Left lobe of liver (tissue), 2 donors: ENCODE data around the gene ZNF609. TPM values are rescaled to one million over a fixed set of nuclear protein-coding genes. Genes with fewer than 3 reads are reported as not detected.
"Not testable (repeated sequence)": the region's sequence is repeated elsewhere in the genome, so short reads cannot be mapped to it uniquely, and the experiment has no call there.

Source experiments
- ATAC-seq: fragments of 200-7000 bp; cut with Tn5 transposase; one replicate; pipeline ENCODE4 v1.9.1; 2020; ENCODE audit warnings: mild to moderate bottlenecking, moderate library complexity
- DNase-seq: peaks from one replicate; pipeline ENCODE4 v3.0.0-alpha.2; 2020; ENCODE audit warnings: low spot score
- total RNA-seq: library from RNA; stranded (reverse); gene quantifications from one replicate; pipeline ENCODE4 v1.2.1, GENCODE V29; 2021
- donor health status: DM: no; HTN: no; CAD: no; lungs with moderate emphysema.
- donor health status: DM: no; HTN: yes; CAD: no.

The ZNF609 gene
- total RNA-seq, 1 donor from 2014 or later = 16.3 TPM

DNA sequence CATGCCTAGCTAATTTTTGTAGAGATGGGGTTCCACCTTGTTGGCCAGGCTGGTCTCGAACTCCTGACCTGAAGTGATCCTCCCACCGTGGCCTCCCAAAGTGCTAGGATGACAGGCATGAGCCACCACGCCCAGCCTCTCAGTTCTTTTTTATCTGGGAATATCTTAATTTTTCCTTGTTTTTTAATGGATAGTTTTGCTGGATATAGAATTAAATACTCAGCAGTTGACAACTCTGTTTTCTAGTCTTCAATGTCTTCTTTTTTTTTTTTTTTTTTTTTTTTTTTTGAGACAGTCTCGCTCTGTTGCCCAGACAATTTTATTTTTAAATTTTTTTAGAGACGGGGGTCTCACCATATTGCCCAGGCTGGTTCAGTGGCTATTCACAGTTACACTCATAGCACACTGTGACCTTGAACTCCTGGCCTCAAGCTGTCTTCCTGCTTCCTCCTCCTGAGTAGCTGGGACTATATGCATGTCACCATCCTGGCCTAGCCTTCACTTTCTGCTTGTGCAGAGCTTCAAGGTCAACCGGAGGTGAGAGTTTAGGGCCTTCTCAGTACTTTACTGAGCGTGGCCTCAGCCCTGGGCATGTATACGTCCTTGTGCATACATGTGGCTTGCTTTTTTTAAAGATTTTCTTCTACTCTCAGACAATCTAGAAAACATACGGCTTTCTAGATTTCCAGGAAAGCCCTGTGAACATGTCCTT, 120.5 kb downstream of the ZNF609 start:
- DNase-seq = no peak

DNA sequence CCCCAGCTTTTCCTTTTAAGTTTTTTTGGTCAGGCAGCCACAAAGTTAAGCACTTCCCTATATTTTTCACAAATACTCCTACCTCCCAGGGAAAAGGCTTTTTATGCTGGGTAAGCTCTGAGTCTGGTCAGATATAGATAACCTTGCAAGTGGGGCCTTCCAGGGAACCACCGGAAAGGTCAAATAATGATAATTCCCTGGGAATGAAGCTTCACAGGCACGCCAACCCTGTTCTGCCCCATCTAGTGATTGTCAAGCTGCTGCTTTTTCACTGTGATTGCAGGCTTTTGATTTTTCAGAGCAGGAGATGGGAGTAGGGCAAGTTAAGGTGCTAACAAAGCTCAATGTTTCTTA, 121.0 kb downstream of the ZNF609 start:
- ATAC-seq (peak; percentile 29), DNase-seq (no peak)

More for the DNA sequence above, 120.5 kb downstream of the ZNF609 start:
- ATAC-seq = no peak

DNA sequence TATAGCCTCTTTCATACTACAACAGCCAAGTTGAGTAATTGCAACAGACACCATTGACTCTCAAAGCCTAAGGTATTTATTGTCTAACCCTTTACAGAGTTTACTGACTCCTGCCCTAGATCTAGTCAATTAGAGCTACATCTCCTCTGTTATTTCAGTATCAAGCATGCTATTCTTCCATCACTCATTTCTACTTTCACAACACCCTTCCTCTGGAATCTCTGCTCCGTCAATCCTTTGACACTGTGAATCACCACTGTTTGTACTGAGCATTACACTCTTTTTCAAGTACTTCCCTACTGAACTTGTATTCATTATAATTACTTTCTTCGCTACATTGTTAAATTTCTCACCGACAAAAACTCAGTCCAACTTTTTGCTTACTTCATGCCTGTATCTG, 121.8 kb downstream of the ZNF609 start:
- DNase-seq (no peak), ATAC-seq (no peak)

DNA sequence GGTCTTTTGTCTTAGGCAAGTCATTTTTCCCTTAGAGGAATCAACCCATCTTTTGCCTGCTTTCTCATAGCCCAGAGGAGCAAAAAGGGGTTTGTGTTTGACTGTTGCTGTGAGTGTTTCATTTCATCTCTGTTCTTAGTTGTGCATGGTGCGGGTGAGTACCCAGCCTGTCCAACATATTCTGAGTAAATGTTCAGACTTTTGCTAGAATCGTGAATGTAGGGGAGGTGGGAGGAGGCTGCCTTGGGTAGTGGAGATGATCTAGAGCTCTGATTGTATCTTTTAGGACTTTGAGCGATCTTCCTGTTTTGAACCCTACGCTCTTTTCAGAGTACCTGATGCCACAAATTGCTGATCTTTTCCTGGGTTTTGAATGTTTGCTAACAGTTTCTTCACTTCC, 123.1 kb downstream of the ZNF609 start:
- DNase-seq = no peak
- ATAC-seq = peak; percentile 19

DNA sequence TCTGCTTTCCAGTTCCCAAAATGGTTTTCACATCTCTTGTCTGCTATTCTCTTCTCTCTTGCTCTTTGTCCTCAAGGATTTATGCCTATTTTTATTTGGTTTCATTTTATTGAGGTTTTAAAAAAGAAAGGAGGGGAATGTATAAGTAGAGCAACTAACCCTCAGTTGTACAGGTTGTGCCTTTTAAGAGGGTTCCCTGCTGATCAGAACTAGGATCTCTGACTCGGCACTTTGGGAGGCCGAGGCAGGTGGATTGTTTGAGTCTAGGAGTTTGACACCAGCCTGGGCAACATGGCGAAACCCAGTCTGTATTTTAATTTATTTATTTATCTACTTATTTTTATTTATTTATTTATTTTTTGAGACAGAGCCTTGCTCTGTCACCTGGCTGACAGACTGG, 123.6 kb downstream of the ZNF609 start:
- ATAC-seq (no peak), DNase-seq (no peak)

DNA sequence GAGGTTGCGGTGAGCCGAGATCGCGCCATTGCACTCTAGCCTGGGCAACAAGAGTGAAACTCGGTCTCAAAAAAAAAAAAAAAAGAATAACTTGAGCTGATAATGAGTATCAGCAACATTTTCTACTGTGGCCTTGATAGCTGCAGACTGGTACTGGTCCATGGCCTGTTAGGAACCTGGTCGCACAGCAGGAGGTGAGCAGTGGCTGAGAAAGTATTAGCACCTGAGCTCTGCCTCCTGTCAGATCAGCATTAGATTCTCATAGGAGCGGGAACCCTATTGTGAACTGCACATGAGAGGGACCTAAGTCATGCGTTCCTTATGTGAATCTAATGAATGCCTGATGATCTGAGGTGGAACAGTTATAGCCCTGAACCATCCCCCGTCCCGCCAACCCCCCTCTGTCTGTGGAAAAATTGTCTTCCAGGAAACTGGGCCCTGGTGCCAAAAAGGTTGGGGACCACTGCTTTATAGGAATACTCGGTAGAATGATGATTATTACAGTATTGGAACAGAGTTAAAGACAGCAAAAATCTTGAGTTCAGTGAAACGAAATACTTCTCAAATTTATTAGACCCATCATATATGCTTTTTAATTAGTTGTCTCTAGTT, 126.0 kb downstream of the ZNF609 start:
- DNase-seq = no peak
- no peak for ATAC-seq

DNA sequence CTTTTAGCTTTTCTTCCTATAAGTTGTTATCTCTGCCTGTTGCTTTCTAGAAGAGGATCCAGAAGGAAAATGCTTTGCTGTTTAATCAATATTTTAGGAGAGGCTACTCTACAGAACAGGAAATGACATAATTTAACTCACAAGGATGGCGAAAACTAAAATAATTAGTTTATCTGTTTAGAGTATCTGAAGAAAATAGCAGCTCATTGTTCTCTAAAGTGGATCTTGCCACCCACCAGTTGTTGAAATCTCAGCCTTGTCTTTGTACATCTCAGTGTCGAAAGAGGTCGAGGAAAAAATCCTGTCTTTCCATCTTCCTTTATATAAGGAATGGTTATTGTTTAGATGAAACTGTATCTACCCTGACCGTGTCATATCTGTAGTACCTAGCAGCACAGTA, 126.6 kb downstream of the ZNF609 start:
- ATAC-seq (no peak), DNase-seq (no peak)

DNA sequence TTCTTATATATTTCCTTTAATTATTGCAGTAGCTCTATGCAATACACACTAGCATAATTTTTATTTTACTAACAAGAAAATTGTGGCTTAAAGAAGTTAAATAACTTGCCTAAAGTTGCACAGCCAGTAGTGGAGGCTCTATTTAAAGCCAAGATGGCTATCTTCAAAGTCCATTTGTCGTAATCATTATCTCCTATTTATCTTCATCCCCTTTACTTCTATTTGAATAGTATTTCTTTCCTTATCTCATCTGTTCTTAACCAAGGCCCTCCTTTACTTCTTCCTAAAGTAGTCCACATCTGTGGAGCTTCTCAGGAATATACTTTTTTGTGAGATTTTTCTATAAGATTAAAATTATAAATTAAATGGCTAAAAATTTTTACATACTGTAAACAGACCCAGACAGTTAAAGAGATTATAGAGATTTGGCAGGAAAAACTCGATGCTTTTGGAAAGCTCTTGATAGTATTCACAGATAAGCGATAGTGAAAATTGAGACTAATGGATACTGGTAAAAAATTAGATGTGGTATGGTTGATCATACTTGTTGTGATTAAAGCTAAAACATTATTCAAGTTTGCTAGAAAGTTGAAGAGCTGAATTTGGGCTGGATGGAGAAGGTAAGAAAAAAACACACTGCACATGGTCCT, 129.2 kb downstream of the ZNF609 start:
- no peak for DNase-seq
- no peak for ATAC-seq

DNA sequence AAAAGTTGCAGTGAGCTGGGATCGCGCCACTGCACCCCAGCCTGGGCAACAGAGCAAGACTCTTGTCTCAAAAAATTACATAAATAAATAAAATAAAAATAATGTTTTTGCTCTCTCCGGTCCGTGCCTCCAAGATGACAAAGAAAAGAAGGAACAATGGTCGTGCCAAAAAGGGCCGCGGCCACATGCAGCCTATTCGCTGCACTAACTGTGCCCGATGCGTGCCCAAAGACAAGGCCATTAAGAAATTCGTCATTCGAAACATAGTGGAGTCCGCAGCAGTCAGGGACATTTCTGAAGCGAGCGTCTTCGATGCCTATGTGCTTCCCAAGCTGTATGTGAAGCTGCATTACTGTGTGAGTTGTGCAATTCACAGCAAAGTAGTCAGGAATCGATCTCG, 132.5 kb downstream of the ZNF609 start:
- DNase-seq, ATAC-seq: not testable (repeated sequence)

DNA sequence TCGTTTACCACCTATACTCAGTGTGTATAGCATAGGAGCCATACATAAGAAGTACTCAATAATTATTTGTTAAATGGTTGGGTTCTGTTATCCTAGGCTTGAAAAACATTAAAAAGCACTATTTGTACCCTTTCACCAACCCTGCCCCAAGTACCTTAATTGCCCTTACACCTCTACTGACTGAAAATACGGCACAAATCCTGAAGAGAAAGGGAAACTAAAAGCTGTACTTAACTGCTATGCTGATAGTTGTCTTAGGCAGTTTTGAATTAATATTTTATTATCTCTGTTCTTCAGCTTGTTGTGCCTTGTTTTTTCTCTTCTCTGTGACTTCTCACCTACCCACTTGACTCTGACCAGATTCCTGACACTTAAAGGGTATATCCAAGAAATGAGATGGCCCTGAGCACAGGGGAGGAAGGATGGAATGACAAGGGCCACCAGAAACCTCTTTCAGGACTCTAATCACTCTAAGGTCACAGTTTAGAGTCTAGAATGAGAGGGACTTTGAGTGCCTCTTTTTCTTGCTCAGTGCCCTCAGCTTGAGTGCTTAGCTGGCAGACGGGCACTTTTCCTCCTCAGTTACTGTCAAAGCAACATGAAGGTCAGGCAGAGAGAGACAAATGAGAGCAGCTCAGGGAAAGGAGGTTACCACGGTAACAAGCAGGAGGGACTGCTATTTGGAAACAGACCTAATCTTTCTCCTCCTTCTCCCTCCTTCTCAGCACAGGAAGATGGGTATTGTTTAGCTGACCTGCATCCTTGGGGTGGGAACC, 136.5 kb downstream of the ZNF609 start:
- ATAC-seq (peak; percentile 68), DNase-seq (no peak)

DNA sequence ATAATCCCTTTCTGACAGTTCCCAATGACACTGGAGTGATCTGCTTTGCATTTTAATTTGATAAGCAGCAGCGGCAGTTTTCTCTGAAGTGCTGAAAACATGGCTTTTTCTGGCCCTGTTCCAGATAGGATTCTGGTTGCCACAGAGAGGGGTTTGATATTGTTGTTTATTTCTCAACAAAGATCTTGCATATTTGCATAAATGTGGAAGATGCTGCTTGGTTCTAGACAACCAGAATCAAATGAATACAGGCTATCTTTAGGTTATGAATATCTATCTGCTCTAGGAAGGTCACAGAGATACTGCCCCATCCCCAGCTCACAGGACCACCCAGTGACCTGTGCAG, 137.1 kb downstream of the ZNF609 start:
- DNase-seq (no peak), ATAC-seq (no peak)

DNA sequence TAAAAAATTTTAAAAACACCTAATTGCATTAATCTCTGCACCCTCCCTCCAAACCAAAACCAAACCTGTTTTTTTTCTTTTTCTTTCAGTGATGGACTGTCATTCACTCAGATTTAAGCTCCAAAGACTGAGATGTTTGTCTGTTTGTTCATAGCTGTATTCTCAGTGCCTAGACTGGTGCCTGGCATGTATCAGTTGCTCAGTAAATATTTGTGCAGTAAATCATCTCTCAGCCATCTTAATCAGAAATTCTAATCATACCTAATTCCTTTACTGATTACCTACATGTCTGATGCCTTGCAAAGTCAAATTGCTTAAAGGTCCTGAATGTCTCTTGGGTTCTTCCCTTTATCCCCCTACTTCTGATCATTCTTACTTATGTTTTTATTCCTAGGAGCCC, 138.8 kb downstream of the ZNF609 start:
- ATAC-seq (no peak), DNase-seq (no peak)

DNA sequence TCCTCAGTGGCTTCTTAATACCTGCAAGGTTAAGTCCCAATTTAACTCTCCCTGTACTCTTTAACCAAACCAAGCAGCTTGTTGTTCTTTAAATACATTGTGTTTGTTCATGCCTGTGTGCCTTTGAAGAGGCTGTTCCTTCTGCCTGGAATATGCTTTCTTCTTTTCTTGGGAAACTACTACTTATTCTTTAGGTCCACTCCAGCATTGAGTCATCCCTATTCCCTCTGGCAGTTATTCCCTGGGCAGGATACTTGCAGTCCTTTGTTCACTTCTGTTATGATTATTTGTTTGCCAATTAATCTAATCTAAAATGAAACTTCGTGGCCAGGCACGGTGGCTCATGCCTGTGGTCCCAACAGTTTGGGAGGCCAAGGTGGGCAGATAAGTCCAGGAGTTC, 139.3 kb downstream of the ZNF609 start:
- no peak for ATAC-seq

DNA sequence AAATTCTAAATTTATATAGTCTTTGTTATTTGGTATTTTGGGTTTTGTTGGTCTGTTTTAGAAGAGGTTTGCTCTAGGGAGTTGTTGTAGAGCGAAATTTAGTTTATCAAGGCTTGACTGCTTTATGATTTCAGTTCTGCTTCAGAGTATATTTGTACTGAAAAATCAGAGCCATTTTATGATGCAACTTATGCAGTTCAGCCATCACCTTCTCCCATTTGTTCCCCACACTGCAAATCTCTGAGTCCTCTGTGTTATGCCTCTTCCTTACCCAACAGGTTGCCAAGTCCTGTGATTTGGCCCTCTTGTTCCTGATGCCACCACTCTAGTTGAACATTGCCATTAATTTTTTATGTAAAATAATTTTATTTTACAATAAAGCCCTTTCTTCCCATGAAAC, 140.4 kb downstream of the ZNF609 start:
- no peak for ATAC-seq
- DNase-seq = no peak

More for the DNA sequence above, 139.3 kb downstream of the ZNF609 start:
- DNase-seq = no peak

DNA sequence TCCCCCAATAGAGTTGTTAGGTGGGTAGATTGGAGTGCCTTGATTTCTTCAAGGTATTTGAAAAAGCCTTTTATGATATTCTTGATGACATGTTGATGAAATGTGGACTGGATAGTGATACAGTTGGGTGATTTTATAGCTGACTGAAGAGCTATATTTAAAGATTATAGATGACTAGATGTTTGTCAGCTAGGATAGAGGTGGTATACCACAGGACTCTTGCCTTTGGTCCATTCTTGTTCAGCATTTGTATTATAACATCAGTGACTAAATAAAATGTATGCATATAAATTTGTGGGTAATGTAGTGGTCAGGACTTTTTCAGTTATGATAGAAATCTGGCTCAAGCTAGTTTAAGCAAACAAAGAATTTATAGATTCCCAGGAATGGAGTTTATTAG, 143.9 kb downstream of the ZNF609 start:
- ATAC-seq (no peak), DNase-seq (no peak)

DNA sequence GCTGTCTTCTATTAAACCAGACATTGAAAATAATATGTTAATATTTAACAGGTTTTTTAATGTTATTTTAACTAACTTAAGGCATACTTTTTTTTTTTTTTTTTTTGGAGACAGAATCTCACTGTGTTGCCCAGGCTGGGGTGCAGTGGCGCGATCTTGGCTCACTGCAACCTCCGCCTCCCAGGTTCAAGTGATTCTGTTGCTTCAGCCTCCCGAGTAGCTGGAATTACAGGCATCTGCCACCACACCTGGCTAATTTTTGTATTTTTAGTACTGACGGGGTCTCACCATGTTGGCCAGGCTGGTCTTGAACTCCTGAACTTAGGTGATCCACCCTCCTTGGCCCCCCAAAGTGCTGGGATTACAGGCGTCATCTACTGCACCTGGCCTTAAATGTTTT, 147.0 kb downstream of the ZNF609 start:
- not testable (repeated sequence) for DNase-seq, ATAC-seq

DNA sequence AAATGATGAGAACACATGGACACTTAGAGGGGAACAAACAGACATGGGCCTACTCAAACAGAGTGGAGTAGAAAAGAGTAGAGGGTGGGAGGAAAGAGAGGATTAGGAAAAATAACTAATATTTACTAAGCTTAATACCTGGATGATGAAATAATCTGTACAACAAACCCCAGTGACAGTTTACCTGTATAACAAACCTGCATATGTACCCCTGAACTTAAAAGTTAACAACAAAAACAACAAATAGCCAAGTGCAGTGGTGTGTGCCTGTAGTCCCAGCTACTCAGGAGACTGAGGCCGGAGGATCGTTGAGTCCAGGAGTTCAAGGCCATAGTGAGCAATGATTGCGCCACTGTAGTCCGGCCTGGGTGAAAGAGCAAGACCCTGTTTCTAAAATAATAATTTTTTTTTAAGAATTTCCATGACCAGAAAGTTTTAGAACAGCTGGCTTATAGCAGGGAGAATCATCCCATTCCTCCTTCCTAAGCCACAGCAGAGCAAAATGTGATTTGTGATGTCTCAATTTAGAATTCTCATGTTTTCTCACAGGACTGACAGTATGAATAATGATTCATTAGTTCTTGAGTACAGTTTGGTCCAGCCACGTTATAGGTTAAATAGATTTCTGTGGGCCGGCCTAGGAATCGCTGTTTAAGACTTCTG, 150.0 kb downstream of the ZNF609 start:
- ATAC-seq (peak; percentile 63), DNase-seq (no peak)

DNA sequence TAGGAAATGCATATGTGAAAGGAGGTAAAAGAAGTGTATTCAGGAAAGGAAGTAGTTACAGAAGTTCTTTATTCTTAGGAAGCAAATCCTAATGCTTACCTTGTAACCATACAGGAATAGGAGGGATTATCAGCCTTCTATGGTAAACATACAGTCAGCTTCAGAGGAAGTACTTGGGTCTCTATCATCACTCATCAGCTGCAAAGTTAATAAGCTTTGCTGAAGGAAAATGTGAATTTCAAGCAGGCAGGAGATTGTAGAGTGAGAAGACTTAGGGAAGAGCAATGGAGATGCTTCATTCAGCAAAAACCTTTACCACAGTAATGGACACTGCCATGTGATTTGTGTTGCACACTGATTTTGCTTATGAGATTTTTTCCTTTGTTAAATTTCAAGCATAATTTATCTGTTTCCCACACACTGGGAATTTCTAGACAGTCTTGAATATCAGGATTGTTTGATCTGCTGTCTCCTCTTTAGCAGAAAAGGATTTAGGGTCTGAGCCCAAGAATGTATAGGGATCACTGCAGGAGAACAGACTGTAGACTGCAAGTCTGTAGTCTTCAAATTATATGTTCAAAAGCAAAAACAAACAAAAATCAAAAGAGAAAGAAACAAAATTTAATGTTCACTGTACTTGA, 150.8 kb downstream of the ZNF609 start:
- no peak for ATAC-seq
- no peak for DNase-seq

DNA sequence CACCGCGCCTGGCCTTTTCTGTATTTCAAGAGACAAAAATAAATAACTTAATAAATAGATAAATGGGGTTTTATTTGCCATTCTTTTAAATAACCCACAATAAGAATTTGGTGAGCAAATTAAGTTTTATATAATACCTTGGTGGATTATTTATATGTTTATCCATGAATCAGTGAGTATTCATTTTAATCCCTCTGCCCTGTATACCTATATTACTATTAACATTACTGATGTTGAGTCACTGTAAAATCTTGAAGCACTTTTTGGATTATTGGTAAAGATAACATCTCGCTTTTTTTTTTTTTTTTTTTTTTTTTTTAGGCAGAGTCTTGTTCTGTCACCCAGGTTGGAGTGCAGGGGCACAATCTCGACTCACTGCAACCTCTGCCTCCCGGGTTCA, 154.1 kb downstream of the ZNF609 start:
- no peak for DNase-seq
- no peak for ATAC-seq

DNA sequence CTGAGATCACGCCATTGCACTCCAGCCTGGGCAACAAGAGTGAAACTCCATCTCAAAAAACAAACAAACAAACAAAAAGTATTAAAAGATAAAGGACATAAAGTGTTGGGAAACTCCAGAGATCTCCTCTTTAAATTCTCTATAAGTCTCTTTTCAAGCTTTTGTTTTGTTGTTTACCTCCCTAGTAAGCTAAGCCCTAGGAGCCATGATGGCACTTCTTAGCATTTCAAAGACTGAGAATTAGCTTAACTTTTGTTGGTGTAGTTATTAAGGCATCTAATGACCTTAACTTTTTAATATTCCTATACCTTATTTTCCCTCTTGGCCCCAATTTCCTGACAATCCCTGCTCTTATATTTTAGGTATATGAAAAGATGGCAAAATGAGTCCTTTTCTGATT, 157.3 kb downstream of the ZNF609 start:
- ATAC-seq (no peak), DNase-seq (no peak)

DNA sequence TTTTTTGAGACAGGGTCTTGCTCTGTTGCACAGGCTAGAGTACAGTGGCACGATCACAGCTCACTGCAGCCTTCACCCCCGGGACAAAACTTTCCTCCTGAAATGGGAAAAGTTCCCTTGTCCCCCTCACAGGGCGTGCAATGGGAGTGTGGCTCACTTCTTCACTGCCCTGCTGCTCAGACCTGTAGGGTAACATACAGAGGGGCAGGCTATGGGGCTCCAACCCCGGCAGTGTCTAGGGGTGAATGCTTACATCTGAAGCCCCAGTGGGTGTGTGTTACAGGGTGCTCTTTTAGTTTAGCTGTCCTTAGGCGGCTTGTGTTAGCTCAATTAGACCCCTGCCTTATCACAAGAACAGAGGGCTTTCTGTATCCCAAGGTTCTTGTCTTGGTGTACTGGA, 157.8 kb downstream of the ZNF609 start:
- ATAC-seq (no peak), DNase-seq (no peak)
